ENCODE results near the gene XPA. TPM values are rescaled to one million over a fixed set of nuclear protein-coding genes. Genes with fewer than 3 reads are reported as not detected.

The XPA gene
- polyA plus RNA-seq, 3 donors, result 33.7 to 41.8 (median 35.8) TPM

GRCh38 chr9:97630591-97630990, 66.5 kb downstream of the XPA start:
- no peak for DNase-seq (ENCODE audit: extremely low read depth in 1 of 11, low read depth in 9 of 11, low spot score in 4 of 11)

GRCh38 chr9:97629156-97629555, 68.0 kb downstream of the XPA start:
- no peak for DNase-seq (ENCODE audit: extremely low read depth in 1 of 11, low read depth in 9 of 11, low spot score in 4 of 11)

- DNase-seq (ENCODE audit: extremely low read depth in 1 of 11, low read depth in 9 of 11, low spot score in 4 of 11), result no peak
Observed at GRCh38 chr9:97628668-97629067, 68.5 kb downstream of the XPA start.

- DNase-seq (ENCODE audit: extremely low read depth in 1 of 11, low read depth in 9 of 11, low spot score in 4 of 11), result no peak
Observed at GRCh38 chr9:97627624-97628023, 69.5 kb downstream of the XPA start.

GRCh38 chr9:97625620-97626019, 71.5 kb downstream of the XPA start:
- no peak for DNase-seq (ENCODE audit: extremely low read depth in 1 of 11, low read depth in 9 of 11, low spot score in 4 of 11)

Other genes with a start within 250 kb of the XPA start
- 1 to 10 TPM in 2 of 3 donors, under 1 TPM in 1; 0.67 to 2.7 (median 1.8) TPM for gene TMOD1, start 195.7 kb downstream of the XPA start, polyA plus RNA-seq (ENCODE audit: insufficient read length in 3 of 3)
- gene TSTD2, start 64.0 kb downstream of the XPA start, polyA plus RNA-seq (ENCODE audit: insufficient read length in 3 of 3), result 10 to 100 TPM; 30.3 to 43.0 (median 32.2) TPM
- 10 to 100 TPM; 47.2 to 54.9 (median 49.8) TPM for gene NCBP1, start 63.5 kb downstream of the XPA start, polyA plus RNA-seq (ENCODE audit: insufficient read length in 3 of 3)
- gene FOXE1, start 155.9 kb upstream of the XPA start, polyA plus RNA-seq (ENCODE audit: insufficient read length in 3 of 3), result under 1 TPM in 1 of 3 donors, not detected in 2; 0.06 TPM
- gene TRMO, start 225.2 kb upstream of the XPA start, polyA plus RNA-seq (ENCODE audit: insufficient read length in 3 of 3), result 10 to 100 TPM; 18.3 to 22.0 (median 21.1) TPM
- 1 to 10 TPM; 2.3 to 6.3 (median 2.8) TPM for gene HEMGN, start 240.8 kb upstream of the XPA start, polyA plus RNA-seq (ENCODE audit: insufficient read length in 3 of 3)

All from renal cortex interstitium (tissue), 11 donors.